GM21367 (cell line): ENCODE results near the gene TEAD1.

Source experiments
- ATAC-seq: cut with Tn5 transposase; IDR thresholded peaks from one replicate; pipeline ENCODE4 v1.9.1; 2021; ENCODE audit not compliant: unreplicated experiment

The TEAD1 gene

DNA sequence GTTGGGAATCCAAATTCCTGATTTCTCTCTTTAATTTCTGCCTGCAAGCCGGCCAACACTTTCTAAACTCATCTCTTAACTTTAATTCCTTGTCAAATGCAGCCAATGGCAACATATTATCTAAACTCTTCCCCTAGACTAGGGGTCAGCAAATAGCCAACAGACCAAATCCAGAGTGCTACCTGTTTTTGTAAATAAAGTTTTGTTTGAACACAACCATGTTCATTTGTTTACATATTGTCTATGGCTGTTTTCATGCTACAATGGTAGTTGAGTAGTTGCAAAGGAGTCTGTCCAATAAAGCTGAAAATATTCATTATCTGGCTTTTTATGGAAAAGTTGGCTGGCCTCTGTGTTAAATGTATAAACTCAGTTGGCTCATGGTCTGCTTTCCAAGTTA lies 297.7 kb downstream of the TEAD1 start:
- no peak for ATAC-seq

DNA sequence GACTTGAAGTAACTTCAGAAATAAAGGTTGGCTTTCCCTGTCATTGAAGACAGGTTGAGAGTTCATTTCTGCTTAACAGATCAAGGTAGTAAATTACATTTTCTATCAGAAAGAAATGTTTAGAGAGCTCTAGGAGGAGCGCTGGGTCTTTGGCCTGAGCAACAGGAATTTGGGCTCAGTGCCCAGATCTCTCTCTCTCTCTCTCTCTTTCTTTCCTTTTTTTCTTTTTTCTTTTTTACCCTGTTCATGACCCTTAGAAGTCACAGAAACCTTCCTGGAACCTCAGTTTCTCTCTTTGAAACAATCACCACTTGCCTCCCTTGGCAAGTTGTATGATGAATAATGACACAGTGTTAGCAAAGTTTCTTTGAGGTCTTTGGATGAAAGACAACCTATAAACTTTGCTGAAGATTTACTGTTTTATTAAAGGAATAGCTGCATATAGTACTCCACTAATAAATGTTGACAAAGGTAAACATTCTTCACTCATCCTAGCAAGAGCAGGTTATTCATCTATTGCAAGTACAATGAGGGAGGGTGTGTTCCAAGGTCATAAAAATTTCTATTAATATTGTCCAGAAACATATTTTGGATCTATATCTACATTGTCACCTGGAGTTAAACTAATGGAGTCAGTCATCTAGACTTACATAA lies 299.4 kb downstream of the TEAD1 start:
- no peak for ATAC-seq

DNA sequence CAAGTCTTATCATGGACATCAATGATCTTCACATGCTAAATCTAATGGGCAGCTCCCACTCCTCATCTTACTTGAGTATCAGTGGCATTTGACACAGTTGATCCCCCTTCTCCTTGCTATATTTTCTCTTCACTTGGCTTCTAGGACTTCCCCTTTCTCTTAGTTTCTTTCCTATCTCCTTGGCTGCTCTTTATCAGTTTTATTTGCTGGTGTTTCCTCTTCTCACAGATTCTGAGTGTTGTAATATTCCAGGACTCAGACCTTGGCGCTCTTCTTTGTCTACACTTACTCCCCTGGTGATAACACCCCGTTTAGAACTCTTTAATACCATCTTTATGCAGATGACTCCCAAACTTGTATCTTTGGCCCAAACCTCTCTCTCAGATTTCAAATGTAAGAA lies 301.0 kb downstream of the TEAD1 start:
- no peak for ATAC-seq

DNA sequence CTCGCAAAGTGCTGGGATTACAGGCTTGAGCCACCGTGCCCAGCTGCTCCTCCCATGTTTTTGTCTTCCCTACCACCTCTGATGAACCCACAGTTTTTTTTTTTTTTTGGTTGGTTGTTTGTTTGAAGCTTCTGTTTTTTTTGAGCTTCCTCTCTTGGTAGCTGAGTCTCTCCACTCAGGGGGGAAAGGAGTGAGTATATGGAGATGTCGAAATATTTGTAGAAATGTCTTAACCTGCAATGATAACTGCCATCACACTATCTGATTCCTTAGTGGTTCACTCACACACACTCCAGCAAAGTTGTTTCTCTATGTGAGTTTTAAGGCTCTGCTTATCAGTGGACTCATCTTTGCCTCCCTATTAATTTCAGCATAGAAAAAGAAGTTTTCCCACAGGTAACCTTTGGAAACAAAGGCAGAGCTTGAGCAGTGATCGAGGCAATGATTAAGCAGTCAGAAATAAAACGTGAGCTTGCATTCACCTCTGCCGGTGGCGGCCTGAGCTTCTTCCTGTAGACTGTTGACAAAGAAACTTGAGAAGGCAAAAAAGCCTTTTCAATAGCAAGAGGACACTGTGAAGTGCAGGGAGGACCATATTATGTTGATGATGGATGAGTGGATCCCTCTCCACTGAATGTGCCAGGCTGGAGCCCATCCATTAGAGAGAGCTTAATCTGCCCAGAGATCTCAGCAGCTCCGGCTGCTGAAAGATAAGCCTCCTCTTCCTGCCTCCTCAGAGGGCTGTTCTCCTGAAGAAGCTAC lies 305.9 kb downstream of the TEAD1 start:
- ATAC-seq = no peak

DNA sequence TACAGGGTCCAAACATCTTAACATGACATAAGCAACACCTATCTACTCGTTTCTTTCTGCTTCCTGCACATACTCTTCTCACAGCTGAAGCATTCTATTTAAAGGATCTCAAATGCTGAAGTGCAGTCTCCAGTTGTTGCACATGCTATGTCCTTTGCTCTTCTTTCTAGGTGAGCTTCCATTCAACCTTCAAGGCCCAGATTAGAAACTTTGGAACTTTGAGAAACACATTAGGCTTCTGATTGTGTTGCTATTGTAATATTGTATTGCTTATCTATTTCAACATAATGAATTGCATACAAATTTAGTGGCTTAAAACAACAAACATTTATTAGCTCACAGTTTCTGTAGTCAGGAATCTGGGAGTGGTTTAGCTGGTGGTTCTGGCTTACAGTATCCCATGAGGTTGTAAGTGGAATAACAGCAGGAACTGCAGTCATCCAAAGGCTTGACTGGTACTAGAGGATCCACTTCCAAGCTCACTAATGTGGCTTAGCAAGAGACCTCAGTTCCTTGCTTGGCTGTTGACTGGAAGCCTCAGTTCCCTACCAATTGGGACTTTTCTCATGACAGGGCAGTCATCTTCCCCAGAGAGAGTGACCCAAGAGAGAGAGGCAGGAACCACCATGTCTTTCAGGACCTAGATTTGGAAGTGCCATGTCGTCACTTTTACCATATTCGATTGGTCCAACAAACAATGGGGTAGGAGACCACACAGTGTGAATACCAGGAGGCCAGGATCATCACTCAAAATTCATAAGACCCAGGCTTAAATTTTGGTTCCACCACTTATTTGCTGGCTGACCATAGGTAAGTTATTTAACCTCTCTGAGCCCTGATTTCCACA lies 307.7 kb downstream of the TEAD1 start:
- no peak for ATAC-seq

DNA sequence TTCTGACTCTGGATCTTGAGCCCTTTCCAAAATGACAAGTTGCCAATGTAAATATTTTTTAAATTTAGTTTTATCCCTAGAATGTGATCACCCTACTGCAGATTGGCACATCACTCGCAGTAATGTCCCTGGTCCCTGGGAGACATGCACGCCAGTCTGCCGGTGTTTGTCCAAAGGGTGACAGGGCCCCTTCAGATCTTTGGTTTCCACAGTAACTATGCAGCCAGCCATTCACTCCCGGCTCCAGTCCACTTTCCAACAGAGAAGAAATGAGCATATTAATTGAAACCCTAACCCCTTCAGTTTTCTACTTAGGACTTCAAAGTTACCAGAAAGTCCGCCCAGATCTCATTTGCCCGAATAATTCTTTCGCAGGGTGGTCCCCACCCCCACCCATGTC lies 309.1 kb downstream of the TEAD1 start:
- ATAC-seq = no peak

DNA sequence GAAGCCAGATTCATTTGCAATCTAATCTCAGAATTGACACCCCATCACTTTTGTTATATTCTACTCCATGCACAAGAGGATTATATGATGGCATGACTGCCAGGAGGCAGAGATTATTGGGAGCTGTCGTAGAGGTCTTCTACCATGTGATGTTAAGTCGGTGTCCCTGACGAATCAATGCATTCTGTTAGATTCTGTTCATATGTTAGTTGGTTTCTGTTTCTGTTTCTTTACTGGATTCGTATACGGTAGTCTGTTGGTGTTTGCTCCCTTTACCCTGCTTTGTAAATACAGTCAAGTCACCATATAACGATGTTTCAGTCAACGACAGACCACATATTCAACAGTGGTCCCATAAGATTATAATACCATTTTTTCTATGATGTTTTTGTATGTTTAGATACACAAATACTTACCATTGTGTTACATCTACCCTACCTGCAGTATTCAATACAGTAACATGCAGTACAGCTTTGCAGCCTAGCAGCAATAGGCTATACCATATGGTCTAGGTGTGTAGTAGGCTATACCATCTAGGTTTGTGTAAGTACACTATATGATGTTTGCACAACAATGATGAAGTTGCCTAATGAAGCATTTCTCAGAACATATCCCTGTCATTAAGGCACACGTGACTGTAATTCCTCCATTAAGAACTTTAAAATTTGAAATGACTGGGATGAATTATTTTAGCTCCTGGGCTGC lies 312.1 kb downstream of the TEAD1 start:
- ATAC-seq = no peak

DNA sequence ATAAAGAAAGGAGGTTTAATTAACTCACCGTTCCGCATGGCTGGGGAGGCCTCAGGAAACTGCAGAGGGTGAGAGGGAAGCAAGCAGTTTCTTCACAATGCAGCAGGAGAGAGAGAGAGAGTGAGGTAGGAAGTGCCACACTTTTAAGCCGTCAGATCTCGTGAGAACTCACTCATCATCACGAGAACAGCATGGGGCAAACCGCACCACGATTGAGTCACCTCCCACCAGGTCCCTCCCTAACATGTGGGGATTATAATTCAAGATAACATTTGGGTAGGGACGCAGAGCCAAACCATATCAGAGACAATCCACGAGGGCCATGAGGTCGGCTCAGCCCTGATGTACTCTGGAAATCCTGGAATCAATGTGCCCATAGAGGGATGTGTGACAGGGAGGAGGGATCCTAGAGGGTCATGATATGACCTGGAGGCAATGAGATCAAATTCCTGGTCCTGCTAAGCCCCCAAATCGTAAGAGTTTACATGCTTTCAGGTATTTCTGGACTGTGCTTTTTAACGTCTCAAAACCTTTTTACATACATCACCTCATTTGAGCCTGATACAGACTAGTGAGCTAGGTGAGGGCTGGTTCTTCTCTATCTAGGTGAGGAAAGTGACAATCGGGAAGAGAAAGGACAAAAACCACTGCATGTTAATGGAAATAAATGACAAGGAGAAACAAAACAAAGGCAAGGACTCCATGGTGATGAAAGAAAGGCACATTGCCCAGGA lies 315.4 kb downstream of the TEAD1 start:
- ATAC-seq = no peak

DNA sequence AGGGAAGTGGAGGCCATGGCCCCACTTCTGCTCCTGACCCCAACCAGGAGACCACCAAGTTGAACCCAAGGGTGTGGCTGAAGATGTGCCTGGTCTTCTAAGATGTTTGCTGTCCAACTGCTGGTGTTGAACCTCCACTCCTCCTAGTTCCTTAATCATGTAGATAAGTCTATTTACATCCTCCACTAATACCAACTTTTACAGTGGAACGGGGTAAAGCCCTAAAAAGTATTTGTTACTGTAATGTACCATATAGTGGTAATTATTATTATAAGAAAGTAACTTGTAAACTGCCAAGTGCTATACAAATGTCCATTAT lies 315.9 kb downstream of the TEAD1 start:
- ATAC-seq = no peak

DNA sequence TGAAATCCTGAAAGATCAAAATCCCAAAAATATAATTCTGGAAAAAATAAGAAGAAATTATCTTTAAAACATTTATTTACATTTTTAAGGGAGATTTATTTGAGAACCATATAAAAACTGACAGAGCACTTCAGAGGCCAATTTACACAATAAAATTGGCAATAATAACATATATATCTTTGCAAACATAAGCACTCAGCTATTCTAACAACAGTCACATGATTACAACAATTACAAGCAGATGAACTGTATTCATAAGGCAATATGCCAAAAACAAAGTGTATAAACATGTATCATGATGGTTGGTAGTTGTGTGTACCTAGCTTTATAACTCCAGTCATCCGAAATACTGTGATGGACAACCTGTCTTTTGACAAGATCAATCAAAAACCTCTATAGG lies 317.2 kb downstream of the TEAD1 start:
- no peak for ATAC-seq

DNA sequence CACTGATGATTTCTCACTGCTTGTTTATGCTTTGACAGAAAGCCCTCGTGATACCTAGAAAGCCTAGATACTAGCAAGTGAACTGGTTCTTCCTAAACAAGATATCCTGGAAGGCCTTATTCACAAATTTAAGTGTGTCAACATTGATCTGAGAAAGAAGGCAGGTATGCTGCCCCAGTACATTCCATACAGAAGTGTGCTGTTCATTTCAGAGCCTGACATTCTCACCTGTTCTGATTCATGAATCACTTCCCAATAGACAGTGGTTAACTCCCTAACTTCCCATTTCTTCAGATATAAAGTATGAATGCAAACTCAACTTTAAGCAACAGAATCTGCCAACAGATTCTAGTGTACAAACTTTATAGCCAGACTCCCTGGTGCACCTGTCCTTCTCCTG lies 319.4 kb downstream of the TEAD1 start:
- no peak for ATAC-seq
